ENCODE results near the gene RNF43.

RNF43 gene

GRCh38 chr17:58373003-58373402 lies 44.3 kb downstream of the RNF43 start:
- TF ChIP-seq EZH2 (IDR thresholded peaks at IDR 0.05; ENCODE audit: borderline replicate concordance, low read length), result no peak
- H2AFZ ChIP-seq (ENCODE audit: low read length), result no peak overlapping the region
- H3K9me2 ChIP-seq (ENCODE audit: low read depth, low read length), result no peaks in the 10 kb centered on the region
- no peak overlapping the region for H3K4me2 ChIP-seq (ENCODE audit: low read length)
- no peaks in the 10 kb centered on the region for H3K4me1 ChIP-seq (ENCODE audit: insufficient read depth, low read length, severe bottlenecking)
- no peaks in the 10 kb centered on the region for H3F3A ChIP-seq (ENCODE audit: insufficient read depth, low read length)
- H3K4me3 ChIP-seq (ENCODE audit: low read depth, low read length, poor library complexity, severe bottlenecking), result no peak overlapping the region
- no peaks in the 10 kb centered on the region; the same call in 1 of the 2 replicates for H3K27me3 ChIP-seq (ENCODE audit: insufficient read depth, low read length)
- H4K20me1 ChIP-seq (ENCODE audit: insufficient read depth, low read length), result no peaks in the 10 kb centered on the region
- no peak overlapping the region for H3K27ac ChIP-seq (ENCODE audit: low read depth, low read length, poor library complexity, severe bottlenecking)
- H3K79me2 ChIP-seq (ENCODE audit: insufficient read depth, low read length), result no peaks in the 10 kb centered on the region
- no peaks in the 10 kb centered on the region for H3K36me3 ChIP-seq (ENCODE audit: insufficient read depth, low read length)
- H3K9ac ChIP-seq (ENCODE audit: low read length), result no peak overlapping the region
- no peaks in the 10 kb centered on the region for H3K9me3 ChIP-seq (ENCODE audit: low read length)

- no peak overlapping the region for H3K4me2 ChIP-seq (ENCODE audit: low read length)
- H2AFZ ChIP-seq (ENCODE audit: low read length), result no peak overlapping the region
- no peaks in the 10 kb centered on the region for H3K9me3 ChIP-seq (ENCODE audit: low read length)
- H3K4me1 ChIP-seq (ENCODE audit: insufficient read depth, low read length, severe bottlenecking), result no peaks in the 10 kb centered on the region
- H3K4me3 ChIP-seq (ENCODE audit: low read depth, low read length, poor library complexity, severe bottlenecking), result no peak overlapping the region
- H4K20me1 ChIP-seq (ENCODE audit: insufficient read depth, low read length), result no peaks in the 10 kb centered on the region
- TF ChIP-seq CTCF (IDR thresholded peaks at IDR 0.05; ENCODE audit: low read length) (no peak), EZH2 (IDR thresholded peaks at IDR 0.05; ENCODE audit: borderline replicate concordance, low read length) (no peak)
- H3K36me3 ChIP-seq (ENCODE audit: insufficient read depth, low read length), result no peaks in the 10 kb centered on the region
- no peaks in the 10 kb centered on the region for H3F3A ChIP-seq (ENCODE audit: insufficient read depth, low read length)
- no peak overlapping the region for H3K27ac ChIP-seq (ENCODE audit: low read depth, low read length, poor library complexity, severe bottlenecking)
- no peaks in the 10 kb centered on the region for H3K9me2 ChIP-seq (ENCODE audit: low read depth, low read length)
- H3K79me2 ChIP-seq (ENCODE audit: insufficient read depth, low read length), result no peaks in the 10 kb centered on the region
- H3K9ac ChIP-seq (ENCODE audit: low read length), result no peak overlapping the region
- peaks cover 3% of the 10 kb centered on the region for H3K27me3 ChIP-seq (ENCODE audit: insufficient read depth, low read length)
These were observed 45.9 kb downstream of the RNF43 start for GRCh38 chr17:58371300-58371950.

GRCh38 chr17:58370716-58371115 lies 46.6 kb downstream of the RNF43 start:
- H3K27ac ChIP-seq (ENCODE audit: low read depth, low read length, poor library complexity, severe bottlenecking), result no peak overlapping the region
- H2AFZ ChIP-seq (ENCODE audit: low read length), result no peak overlapping the region
- peaks cover 3% of the 10 kb centered on the region for H3K27me3 ChIP-seq (ENCODE audit: insufficient read depth, low read length)
- H3K9me3 ChIP-seq (ENCODE audit: low read length), result no peaks in the 10 kb centered on the region
- no peaks in the 10 kb centered on the region for H3K4me1 ChIP-seq (ENCODE audit: insufficient read depth, low read length, severe bottlenecking)
- no peak overlapping the region for H3K4me2 ChIP-seq (ENCODE audit: low read length)
- H3K9ac ChIP-seq (ENCODE audit: low read length), result no peak overlapping the region
- no peaks in the 10 kb centered on the region for H3F3A ChIP-seq (ENCODE audit: insufficient read depth, low read length)
- H4K20me1 ChIP-seq (ENCODE audit: insufficient read depth, low read length), result no peaks in the 10 kb centered on the region
- no peaks in the 10 kb centered on the region for H3K9me2 ChIP-seq (ENCODE audit: low read depth, low read length)
- no peaks in the 10 kb centered on the region for H3K79me2 ChIP-seq (ENCODE audit: insufficient read depth, low read length)
- no peak for TF ChIP-seq CTCF (IDR thresholded peaks at IDR 0.05; ENCODE audit: low read length)
- TF ChIP-seq EZH2 (IDR thresholded peaks at IDR 0.05; ENCODE audit: borderline replicate concordance, low read length), result no peak
- H3K36me3 ChIP-seq (ENCODE audit: insufficient read depth, low read length), result no peaks in the 10 kb centered on the region
- no peak overlapping the region for H3K4me3 ChIP-seq (ENCODE audit: low read depth, low read length, poor library complexity, severe bottlenecking)

GRCh38 chr17:58370309-58370708 lies 47.0 kb downstream of the RNF43 start:
- no peaks in the 10 kb centered on the region for H3F3A ChIP-seq (ENCODE audit: insufficient read depth, low read length)
- H3K9me2 ChIP-seq (ENCODE audit: low read depth, low read length), result no peaks in the 10 kb centered on the region
- TF ChIP-seq EZH2 (IDR thresholded peaks at IDR 0.05; ENCODE audit: borderline replicate concordance, low read length) (no peak), CTCF (IDR thresholded peaks at IDR 0.05; ENCODE audit: low read length) (no peak)
- no peaks in the 10 kb centered on the region for H3K9me3 ChIP-seq (ENCODE audit: low read length)
- no peaks in the 10 kb centered on the region for H3K4me1 ChIP-seq (ENCODE audit: insufficient read depth, low read length, severe bottlenecking)
- no peak overlapping the region for H3K9ac ChIP-seq (ENCODE audit: low read length)
- H2AFZ ChIP-seq (ENCODE audit: low read length), result no peak overlapping the region
- H3K4me3 ChIP-seq (ENCODE audit: low read depth, low read length, poor library complexity, severe bottlenecking), result no peak overlapping the region
- H4K20me1 ChIP-seq (ENCODE audit: insufficient read depth, low read length), result no peaks in the 10 kb centered on the region
- H3K27me3 ChIP-seq (ENCODE audit: insufficient read depth, low read length), result peaks cover 3% of the 10 kb centered on the region
- H3K27ac ChIP-seq (ENCODE audit: low read depth, low read length, poor library complexity, severe bottlenecking), result no peak overlapping the region
- H3K79me2 ChIP-seq (ENCODE audit: insufficient read depth, low read length), result no peaks in the 10 kb centered on the region
- no peaks in the 10 kb centered on the region for H3K36me3 ChIP-seq (ENCODE audit: insufficient read depth, low read length)
- H3K4me2 ChIP-seq (ENCODE audit: low read length), result no peak overlapping the region
